H1 (cell line): ENCODE measurements around the gene MYH13. TPM values are rescaled to one million over a fixed set of nuclear protein-coding genes. Genes with fewer than 3 reads are reported as not detected.

Source experiments
- CTCF ChIA-PET: fragments of 300-600 bp; sonication (Branson Sonifier 250); formaldehyde crosslinking; loops from one replicate; lab custom pipeline; 2021; ENCODE audit not compliant: partially characterized antibody; lab: Charles Lee
- POLR2A ChIA-PET: fragments of 300-600 bp; sonication (Branson Sonifier 250); formaldehyde crosslinking; loops from one replicate; lab custom pipeline; 2021; ENCODE audit warnings: inconsistent platforms; ENCODE audit not compliant: partially characterized antibody; lab: Charles Lee
- DNase-seq, 2 experiments: peaks; one replicate each; pipeline versions ENCODE4 v3.0.0 to v3.0.0-alpha.2; 2010 to 2022; ENCODE audit warnings: low spot score in 2 of 2, low read depth in 1 of 2, mixed read lengths in 1 of 2
- FAIRE-seq: peaks from 2 replicates; lab custom pipeline; 2011; peaks lifted over from hg19 to GRCh38; lab: Jason Lieb, UNC
- H2AFZ ChIP-seq: 2 replicates; pipeline ENCODE4 v1.8.1; 2012; ENCODE audit warnings: low read length, inconsistent platforms
- H2AK5ac ChIP-seq: 2 replicates; pipeline ENCODE4 v1.6.1; 2013; ENCODE audit warnings: low read depth, low read length
- H2BK120ac ChIP-seq: replicated peaks from 2 replicates; pipeline ENCODE3; 2013; ENCODE audit warnings: low read depth, low read length, inconsistent platforms
- H2BK12ac ChIP-seq: 2 replicates; pipeline ENCODE4 v1.6.1; 2013; ENCODE audit warnings: low read depth, low read length
- H2BK15ac ChIP-seq: 2 replicates; pipeline ENCODE4 v1.6.1; 2013; ENCODE audit warnings: low read length
- H2BK20ac ChIP-seq: 2 replicates; pipeline ENCODE4 v1.6.1; 2013; ENCODE audit warnings: low read length
- H2BK5ac ChIP-seq: 2 replicates; pipeline ENCODE4 v1.6.1; 2013; ENCODE audit warnings: low read depth, low read length
- H3K14ac ChIP-seq: 2 replicates; pipeline ENCODE4 v1.6.1; 2013; ENCODE audit warnings: inconsistent platforms; ENCODE audit not compliant: insufficient read length
- H3K18ac ChIP-seq: 2 replicates; pipeline ENCODE4 v1.6.1; 2013; ENCODE audit warnings: low read length; ENCODE audit errors: extremely low read depth
- H3K23ac ChIP-seq: 2 replicates; pipeline ENCODE4 v1.6.1; 2013; ENCODE audit warnings: inconsistent platforms; ENCODE audit not compliant: insufficient read length
- H3K23me2 ChIP-seq: 2 replicates; pipeline ENCODE4 v1.6.1; 2013; ENCODE audit warnings: low read depth, low read length
- H3K27ac ChIP-seq: 2 replicates; pipeline ENCODE4 v1.6.1; 2011; ENCODE audit warnings: low read depth, low read length, inconsistent platforms
- H3K27me3 ChIP-seq, 4 experiments: replicated peaks in 1 of 4; 1 replicate in 1 of 4; 2 replicates in 3 of 4; pipeline versions ENCODE4 v1.6.1 to v1.8.1; 2011 to 2013; ENCODE audit warnings: low read length in 3 of 4, mild to moderate bottlenecking in 3 of 4, inconsistent platforms in 2 of 4, mixed read lengths in 2 of 4, moderate library complexity in 1 of 4; ENCODE audit not compliant: control insufficient read depth in 3 of 4, insufficient read depth in 3 of 4; ENCODE audit errors: extremely low read depth in 1 of 4
- H3K36me3 ChIP-seq, 4 experiments: 2 replicates each; pipeline versions ENCODE4 v1.6.1 to v1.8.1; 2011 to 2013; ENCODE audit warnings: mild to moderate bottlenecking in 4 of 4, low read length in 3 of 4, moderate library complexity in 2 of 4, control low read depth in 1 of 4, inconsistent platforms in 1 of 4; ENCODE audit not compliant: insufficient read depth in 4 of 4, control insufficient read depth in 2 of 4
- H3K4ac ChIP-seq: replicated peaks from 2 replicates; pipeline ENCODE3; 2013; ENCODE audit warnings: low read length, low read depth, mixed read lengths, inconsistent platforms; ENCODE audit not compliant: insufficient read length
- H3K4me1 ChIP-seq, 4 experiments: replicated peaks in 1 of 4; 1 replicate in 1 of 4; 2 replicates in 3 of 4; pipeline versions ENCODE4 v1.6.1 to v1.8.1; 2011 to 2013; ENCODE audit warnings: low read length in 3 of 4, inconsistent platforms in 2 of 4, mixed read lengths in 1 of 4; ENCODE audit not compliant: insufficient read depth in 4 of 4, control insufficient read depth in 3 of 4
- H3K4me2 ChIP-seq, 2 experiments: 2 replicates each; pipeline versions ENCODE4 v1.6.1 to v1.8.1; 2011 to 2013; ENCODE audit warnings: low read depth in 2 of 2, low read length in 2 of 2, control low read depth in 1 of 2, inconsistent platforms in 1 of 2, mild to moderate bottlenecking in 1 of 2; ENCODE audit not compliant: insufficient read depth in 1 of 2
- H3K4me3 ChIP-seq, 4 experiments: fragments of 200-600, 300-600 bp in 1 of 4; sonication (generic), shearing (Covaris generic), sonication (Bioruptor Twin) in 1 of 4; 2 replicates each; pipeline versions ENCODE4 v1.5.1 to v1.8.1; 2011 to 2016; ENCODE audit warnings: low read length in 4 of 4, low read depth in 3 of 4, control low read depth in 2 of 4, inconsistent platforms in 2 of 4, mild to moderate bottlenecking in 2 of 4, mixed read lengths in 1 of 4, moderate library complexity in 1 of 4; ENCODE audit not compliant: insufficient read depth in 2 of 4; ENCODE audit errors: extremely low read depth in 1 of 4
- H3K56ac ChIP-seq: replicated peaks from 2 replicates; pipeline ENCODE3; 2013; ENCODE audit warnings: low read depth, mild to moderate bottlenecking, mixed read lengths, low read length, inconsistent platforms; ENCODE audit not compliant: insufficient read length
- H3K79me1 ChIP-seq: 2 replicates; pipeline ENCODE4 v1.6.1; 2013; ENCODE audit warnings: low read depth, low read length, control low read depth
- H3K79me2 ChIP-seq, 2 experiments: 2 replicates each; pipeline versions ENCODE4 v1.6.1 to v1.8.1; 2012 to 2013; ENCODE audit warnings: low read length in 2 of 2, mild to moderate bottlenecking in 2 of 2, inconsistent platforms in 1 of 2; ENCODE audit not compliant: insufficient read depth in 2 of 2, control insufficient read depth in 1 of 2
- H3K9ac ChIP-seq, 4 experiments: replicated peaks in 1 of 4; 1 replicate in 1 of 4; 2 replicates in 3 of 4; pipeline versions ENCODE4 v1.6.1 to v1.8.1; 2011 to 2013; ENCODE audit warnings: low read depth in 3 of 4, low read length in 3 of 4, control low read depth in 2 of 4, mild to moderate bottlenecking in 2 of 4, moderate library complexity in 2 of 4, inconsistent platforms in 1 of 4; ENCODE audit errors: extremely low read depth in 1 of 4
- H3K9me3 ChIP-seq, 2 experiments: 2 replicates each; pipeline versions ENCODE4 v1.6.1 to v1.8.1; 2012 to 2013; ENCODE audit warnings: mild to moderate bottlenecking in 2 of 2, moderate library complexity in 2 of 2, control low read depth in 1 of 2, inconsistent platforms in 1 of 2, low read depth in 1 of 2, low read length in 1 of 2, mixed read lengths in 1 of 2; ENCODE audit not compliant: insufficient read depth in 2 of 2
- H4K20me1 ChIP-seq, 2 experiments: replicated peaks in 1 of 2; 2 replicates each; pipeline versions ENCODE3 to v1.8.1; 2011 to 2013; ENCODE audit warnings: inconsistent platforms in 2 of 2, low read length in 2 of 2, mild to moderate bottlenecking in 1 of 2; ENCODE audit not compliant: insufficient read depth in 2 of 2, control insufficient read depth in 1 of 2
- H4K5ac ChIP-seq: 2 replicates; pipeline ENCODE4 v1.6.1; 2013; ENCODE audit warnings: low read length, low read depth, mixed read lengths, inconsistent platforms; ENCODE audit not compliant: insufficient read length
- H4K8ac ChIP-seq: 2 replicates; pipeline ENCODE4 v1.8.0; 2013; ENCODE audit warnings: mild to moderate bottlenecking, moderate library complexity, low read length, inconsistent platforms; ENCODE audit not compliant: insufficient read depth; ENCODE audit errors: extremely low read depth
- H4K91ac ChIP-seq: replicated peaks from 2 replicates; pipeline ENCODE3; 2013; ENCODE audit warnings: low read length, mixed read lengths, inconsistent platforms; ENCODE audit not compliant: insufficient read length
- CBX8 ChIP-seq: fragments of 300-800, 300-1000 bp; sonication (generic); IDR thresholded peaks from 2 replicates; pipeline ENCODE4 v1.7.1; 2016; ENCODE audit warnings: low read depth, low read length, borderline replicate concordance
- GABPA ChIP-seq: IDR thresholded peaks from 2 replicates; pipeline ENCODE4 v1.6.1; 2011; ENCODE audit warnings: mild to moderate bottlenecking, low read length, moderate library complexity, borderline replicate concordance; ENCODE audit not compliant: insufficient read depth
- KDM1A ChIP-seq: fragments of 200-600, 300-600 bp; sonication (generic); IDR thresholded peaks from 2 replicates; pipeline ENCODE4 v1.7.1; 2016; ENCODE audit warnings: mild to moderate bottlenecking, low read length, borderline replicate concordance
- WGBS, 2 experiments: shearing (Covaris generic) in 1 of 2; methylation state at CpG; one replicate each; pipeline versions ENCODE4 v1.1.6 to v1.1.7; 2013 to 2015; ENCODE audit warnings: low lambda C conversion rate in 2 of 2, mixed read lengths in 2 of 2, inconsistent platforms in 1 of 2, low coverage in 1 of 2, missing lambda C conversion rate in 1 of 2; ENCODE audit not compliant: insufficient replicate concordance in 2 of 2, insufficient coverage in 1 of 2, insufficient read length in 1 of 2; ENCODE audit errors: extremely low coverage in 1 of 2, missing lambda C conversion rate in 1 of 2; 5-methylcytosine and 5-hydroxymethylcytosine counted together
- polyA plus RNA-seq, 7 experiments: library from polyadenylated mRNA; depleted of rRNA in 3 of 7; stranded (reverse) in 5 of 7; unstranded in 2 of 7; fragments of >200 nt in 5 of 7; fragments of 200-250 nt in 2 of 7; gene quantifications; 1 replicate in 5 of 7; 2 replicates in 1 of 7; 4 replicates in 1 of 7; pipeline versions ENCODE4 v1.2.1 to v1.2.3, GENCODE V29; 2011 to 2013; ENCODE audit warnings: missing spikeins in 2 of 7, mixed read lengths in 2 of 7
- total RNA-seq: library from RNA; stranded (reverse); fragmentation: NEBNext Ultra II Directional; extraction: Animal tissue kit (Norgen Biotek cat#: 25700); gene quantifications from 2 replicates; pipeline ENCODE4 v1.2.1, GENCODE V29; 2021

The MYH13 gene
- total and polyA plus RNA-seq, 2 of the 8 experiments (the other 6 are each of a cell fraction or from before 2014, with no cell fraction given) = not detected

DNA sequence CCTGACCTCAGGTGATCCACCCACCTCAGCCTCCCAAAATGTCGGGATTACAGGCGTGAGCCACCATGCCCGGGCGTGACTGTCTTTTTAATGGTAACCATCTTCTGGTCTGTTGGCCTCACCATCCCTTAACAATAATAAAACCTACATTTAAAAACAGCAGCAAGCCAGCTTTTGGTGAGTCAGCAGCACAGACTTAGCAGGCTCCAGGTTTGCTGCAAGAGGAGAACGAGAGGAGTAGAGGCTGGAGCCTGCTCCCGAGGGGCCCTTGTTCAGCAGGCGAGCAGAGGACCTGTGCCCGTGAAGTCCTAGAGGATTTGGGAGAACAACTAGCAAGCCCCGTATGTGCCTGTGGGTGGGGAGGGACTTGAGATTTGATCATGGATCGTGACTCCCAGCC, 35.7 kb downstream of the MYH13 start:
- no peaks in the 10 kb centered on the region for H3K27me3 ChIP-seq
- no peak overlapping the region for H4K91ac ChIP-seq
- no peak overlapping the region for H2BK5ac ChIP-seq
- ChIA-PET CTCF (interaction anchor here (0.7 to 15.5 kb wide), 4 partner anchors 8 to 294 kb away, joined by 3 to 343 read pairs (median 90); no protein-coding TSS in a partner anchor), POLR2A (interaction anchor here (0.7 to 1.3 kb wide), 2 partner anchors 17 to 370 kb away, joined by 3 to 4 read pairs; no protein-coding TSS in a partner anchor)
- DNase-seq (no peak), FAIRE-seq (no peak)
- H3K9me3 ChIP-seq = no peaks in the 10 kb centered on the region
- no peaks in the 10 kb centered on the region for H3K79me1 ChIP-seq
- no peak overlapping the region for H2BK120ac ChIP-seq
- H2BK12ac ChIP-seq = no peak overlapping the region
- H3K18ac ChIP-seq = no peak overlapping the region
- H2AFZ ChIP-seq = no peak overlapping the region
- H3K9ac ChIP-seq = no peak overlapping the region
- peaks cover 0 to 4% (median 2%) of the 10 kb centered on the region in 4 experiments; a peak in 3 of 7 replicates for H3K4me1 ChIP-seq
- H3K4me2 ChIP-seq = no peak overlapping the region
- no peak overlapping the region for H2AK5ac ChIP-seq
- H3K23me2 ChIP-seq = no peaks in the 10 kb centered on the region
- no peak overlapping the region for H2BK15ac ChIP-seq
- no peak overlapping the region for H3K14ac ChIP-seq
- no peaks in the 10 kb centered on the region for H3K36me3 ChIP-seq
- H3K56ac ChIP-seq = no peak overlapping the region
- no peak overlapping the region for H3K27ac ChIP-seq
- no peak overlapping the region for H4K5ac ChIP-seq
- no peak overlapping the region for H3K4me3 ChIP-seq
- H3K4ac ChIP-seq = no peak overlapping the region
- H2BK20ac ChIP-seq = no peak overlapping the region
- H3K23ac ChIP-seq = no peak overlapping the region
- no peaks in the 10 kb centered on the region for H3K79me2 ChIP-seq
- H4K20me1 ChIP-seq = no peaks in the 10 kb centered on the region
- WGBS, 2 experiments = 78% methylated on average over 8 of the region's 10 CpGs; no CpG with 5 or more reads in 1 of the 2 experiments
- H4K8ac ChIP-seq = no peak overlapping the region
- TF ChIP-seq CBX8 (no peak), KDM1A (no peak), GABPA (no peak)
